K562 (cell line): Measurements from ENCODE around the gene HPGDS. TPM values are rescaled to one million over a fixed set of nuclear protein-coding genes. Genes with fewer than 3 reads are reported as not detected.

ENCODE experiments used
- ATAC-seq: fragments of 200-7000 bp; cut with Tn5 transposase; 3 replicates; pipeline ENCODE4 v1.9.1; 2020; ENCODE audit warnings: moderate library complexity
- BruUV-seq: library from RNA; stranded (reverse); fragments of 400-500 nt; replicated peaks from 2 replicates; lab custom pipeline; 2021; lab: Mats Ljungman, UMichigan
- CTCF ChIA-PET: fragments of 300-600 bp; formaldehyde crosslinking; extraction: SDS; loops from one replicate; lab custom pipeline; 2021; ENCODE audit warnings: low intra/inter-chr PET ratio; lab: Yijun Ruan, JAX
- POLR2A ChIA-PET: fragments of 300-600, 350-650 bp; sonication (Branson Sonifier 250); formaldehyde crosslinking; extraction: SDS; loops from one replicate; lab custom pipeline; 2021; ENCODE audit warnings: antibody characterized with exemption, inconsistent platforms; lab: Yijun Ruan, JAX
- DNase-seq, 4 experiments: peaks; one replicate each; pipeline versions ENCODE4 v3.0.0 to v3.0.0-alpha.2; 2011 to 2018; ENCODE audit warnings: low spot score in 3 of 4, mixed read lengths in 3 of 4; ENCODE audit errors: extremely low read depth in 1 of 4
- FAIRE-seq: peaks from 2 replicates; lab custom pipeline; 2011; peaks lifted over from hg19 to GRCh38; lab: Jason Lieb, UNC
- H2AFZ ChIP-seq: 2 replicates; pipeline ENCODE4 v1.6.0; 2011; ENCODE audit warnings: low read depth, low read length, control low read depth, inconsistent platforms
- H3K27ac ChIP-seq: fragments of 200-600 bp; 3 replicates; pipeline ENCODE4 v1.8.0; 2011; ENCODE audit warnings: low read depth, mild to moderate bottlenecking, control low read depth, inconsistent platforms, low read length, moderate library complexity, mixed read lengths; ENCODE audit errors: extremely low read depth
- H3K27me3 ChIP-seq, 2 experiments: fragments of 300-600 bp in 1 of 2; 2 replicates in 1 of 2; 3 replicates in 1 of 2; pipeline versions ENCODE4 v1.6.0 to v1.8.0; 2011; ENCODE audit warnings: inconsistent platforms in 2 of 2, low read length in 2 of 2, mild to moderate bottlenecking in 1 of 2, mixed read lengths in 1 of 2, moderate library complexity in 1 of 2; ENCODE audit not compliant: control insufficient read depth in 2 of 2, insufficient read depth in 2 of 2
- H3K36me3 ChIP-seq: fragments of 300-600 bp; 3 replicates; pipeline ENCODE4 v1.8.0; 2011; ENCODE audit warnings: mild to moderate bottlenecking, low read length, inconsistent platforms; ENCODE audit not compliant: control insufficient read depth, insufficient read depth
- H3K4me1 ChIP-seq, 2 experiments: fragments of 200-600 bp in 1 of 2; replicated peaks in 1 of 2; 2 replicates in 1 of 2; 3 replicates in 1 of 2; pipeline versions ENCODE4 v1.5.1 to v1.8.0; 2011; ENCODE audit warnings: inconsistent platforms in 2 of 2, low read length in 2 of 2, mild to moderate bottlenecking in 1 of 2, mixed read lengths in 1 of 2, moderate library complexity in 1 of 2; ENCODE audit not compliant: control insufficient read depth in 2 of 2, insufficient read depth in 2 of 2
- H3K4me2 ChIP-seq: 2 replicates; pipeline ENCODE4 v1.6.1; 2011; ENCODE audit warnings: low read length, control low read depth, inconsistent platforms, mixed read lengths; ENCODE audit not compliant: insufficient read depth
- H3K4me3 ChIP-seq: fragments of 200-600 bp; sonication (generic), shearing (Covaris generic); 2 replicates; pipeline ENCODE4 v1.5.1; 2016; ENCODE audit warnings: control low read depth, inconsistent platforms
- H3K79me2 ChIP-seq: fragments of 200-600 bp; 3 replicates; pipeline ENCODE4 v1.8.0; 2011; ENCODE audit warnings: low read length, inconsistent platforms; ENCODE audit not compliant: control insufficient read depth, insufficient read depth
- H3K9ac ChIP-seq, 2 experiments: 2 replicates each; pipeline versions ENCODE4 v1.6.0 to v1.6.1; 2011; ENCODE audit warnings: low read depth in 2 of 2, low read length in 2 of 2, control low read depth in 1 of 2, inconsistent platforms in 1 of 2, mild to moderate bottlenecking in 1 of 2, mixed read lengths in 1 of 2; ENCODE audit not compliant: insufficient read depth in 1 of 2
- H3K9me1 ChIP-seq: one replicate; pipeline ENCODE4 v1.6.0; 2011; ENCODE audit warnings: inconsistent platforms, mild to moderate bottlenecking, low read length, moderate library complexity; ENCODE audit not compliant: control insufficient read depth, insufficient read depth
- H3K9me3 ChIP-seq: replicated peaks from 2 replicates; pipeline ENCODE4 v1.5.1; 2011; ENCODE audit warnings: low read depth, low read length, inconsistent platforms; ENCODE audit not compliant: control insufficient read depth, insufficient read depth
- H4K20me1 ChIP-seq: replicated peaks from 2 replicates; pipeline ENCODE4 v1.6.1; 2011; ENCODE audit warnings: low read length, inconsistent platforms, mixed read lengths; ENCODE audit not compliant: control insufficient read depth, insufficient read depth
- MTA3 ChIP-seq: fragments of 450-650 bp; formaldehyde crosslinking; IDR thresholded peaks from 2 replicates; pipeline ENCODE4 v1.6.1; 2017; ENCODE audit warnings: mild to moderate bottlenecking, borderline replicate concordance
- ZBTB33 ChIP-seq: sonication (generic); formaldehyde crosslinking; IDR thresholded peaks from 2 replicates; pipeline ENCODE4 v1.8.1; 2023; ENCODE audit warnings: mild to moderate bottlenecking, missing genetic modification reagents
- ZNF511 ChIP-seq: sonication (generic); formaldehyde crosslinking; IDR thresholded peaks from 2 replicates; pipeline ENCODE4 v1.8.0; 2022; ENCODE audit warnings: mild to moderate bottlenecking, missing genetic modification reagents
- WGBS: fragments of 100-300 bp; shearing (Covaris generic); methylation state at CpG from one replicate; pipeline ENCODE4 v1.1.6; 2016; ENCODE audit warnings: low coverage, mixed read lengths; ENCODE audit not compliant: insufficient coverage; ENCODE audit errors: missing lambda C conversion rate; 5-methylcytosine and 5-hydroxymethylcytosine counted together
- in situ Hi-C: fragments of 300-500 bp; cut with MboI; formaldehyde crosslinking; loops from 4 replicates; pipeline ENCODE4 v1.15.0; 2018; ENCODE audit warnings: inconsistent platforms, mixed read lengths
- intact Hi-C: fragments of 100-400 bp; cut with micrococcal nuclease; formaldehyde crosslinking; loops from 2 replicates; pipeline ENCODE4 v1.14.2; 2022
- polyA plus RNA-seq, 8 experiments: library from polyadenylated mRNA; depleted of rRNA in 4 of 8; stranded (reverse) in 5 of 8; unstranded in 3 of 8; fragments of >200 nt; fragmentation: Nextera tagmentation in 2 of 8; fragmentation: Illumina TruSeq in 1 of 8; extraction: Ambion mirVana in 2 of 8; extraction: Trizol in 1 of 8; gene quantifications; 2 replicates each; pipeline versions ENCODE4 v1.2.1 to v1.2.3, GENCODE V29; 2011 to 2014; ENCODE audit warnings: inconsistent platforms in 1 of 8, missing spikeins in 1 of 8
- total RNA-seq, 7 experiments: library from RNA; depleted of rRNA in 6 of 7; stranded (reverse); fragments of >200 nt in 6 of 7; fragmentation: Illumina TruSeq in 2 of 7; extraction: Trizol in 2 of 7; gene quantifications; 2 replicates each; pipeline versions ENCODE4 v1.2.1 to v1.2.3, GENCODE V29; 2011 to 2021; ENCODE audit warnings: low replicate concordance in 1 of 7

Gene HPGDS
- total and polyA plus RNA-seq, 9 of the 15 experiments (the other 6 are each of a cell fraction or from before 2014, with no cell fraction given): 0.07 to 0.36 (median 0.14) TPM; not detected in 4

- Histone ChIP-seq H3K4me1 (peaks cover 0 to 2% of the 10 kb centered on the region in 2 experiments; a peak in 1 of 5 replicates), H3K4me2 (no peak overlapping the region), H4K20me1 (no peaks in the 10 kb centered on the region), H3K9me1 (no peaks in the 10 kb centered on the region), H3K9me3 (no peaks in the 10 kb centered on the region), H3K4me3 (no peak overlapping the region), H3K9ac (no peak overlapping the region), H3K27me3 (no peaks in the 10 kb centered on the region; a peak in 1 of 5 replicates), H2AFZ (peak overlapping the region; percentile 27), H3K79me2 (no peaks in the 10 kb centered on the region), H3K36me3 (no peaks in the 10 kb centered on the region), H3K27ac (no peak overlapping the region)
- WGBS: 80% methylated on average over 9 of the region's 9 CpGs
- ChIA-PET POLR2A (interaction anchor here (1.5 kb wide), 1 partner anchor 9 kb away, joined by 3 read pairs; no protein-coding TSS in a partner anchor), CTCF (no interaction called here)
- intact Hi-C loops (no loop called here), in situ Hi-C loops (no loop called here)
- ATAC-seq (no peak), DNase-seq (no peak), FAIRE-seq (no peak)
- BruUV-seq: no TSS peak
- TF ChIP-seq ZBTB33 (peak; percentile 72), MTA3 (no peak), ZNF511 (CRISPR knock-in tag) (no peak)
These were observed 2.9 kb downstream of the HPGDS start for GRCh38 chr4:94339779-94340178.
